HG03159 (cell line): ENCODE measurements around the gene USP11.

ENCODE experiments used
- ATAC-seq: cut with Tn5 transposase; IDR thresholded peaks from one replicate; pipeline ENCODE4 v1.9.1; 2021; ENCODE audit warnings: mild to moderate bottlenecking, moderate library complexity; ENCODE audit not compliant: unreplicated experiment

The USP11 gene

GRCh38 chrX:47202877-47203276 lies 29.9 kb upstream of the USP11 start:
- ATAC-seq = no peak

GRCh38 chrX:47204970-47205369 lies 27.8 kb upstream of the USP11 start:
- ATAC-seq = no peak

GRCh38 chrX:47206316-47206715 lies 26.5 kb upstream of the USP11 start:
- no peak for ATAC-seq

GRCh38 chrX:47208108-47208507 lies 24.7 kb upstream of the USP11 start:
- ATAC-seq = no peak

- no peak for ATAC-seq
Observed at GRCh38 chrX:47209508-47210238, 23.1 kb upstream of the USP11 start.

GRCh38 chrX:47210661-47211425 lies 22.0 kb upstream of the USP11 start:
- ATAC-seq = no peak

- no peak for ATAC-seq
Observed at GRCh38 chrX:47212381-47213293, 20.2 kb upstream of the USP11 start.

GRCh38 chrX:47214435-47215077 lies 18.3 kb upstream of the USP11 start:
- no peak for ATAC-seq

- ATAC-seq = no peak
Observed at GRCh38 chrX:47215291-47215900, 17.4 kb upstream of the USP11 start.

GRCh38 chrX:47216393-47216925 lies 16.4 kb upstream of the USP11 start:
- ATAC-seq = no peak

GRCh38 chrX:47217121-47217851 lies 15.5 kb upstream of the USP11 start:
- ATAC-seq = no peak

- peak; percentile 88 for ATAC-seq
Observed at GRCh38 chrX:47217852-47218279, 14.9 kb upstream of the USP11 start.

GRCh38 chrX:47218280-47218919 lies 14.4 kb upstream of the USP11 start, which contains the start of gene CDK16:
Gene CDK16, plus strand, starts transcription at chrX:47218681. Its CDS starts 4,877 bp downstream, at chrX:47223558.
- peak; percentile 45 for ATAC-seq

- peak; percentile 0 for ATAC-seq
Observed at GRCh38 chrX:47218920-47219815, 13.6 kb upstream of the USP11 start.

GRCh38 chrX:47221756-47222155 lies 11.1 kb upstream of the USP11 start:
- ATAC-seq = no peak

- no peak for ATAC-seq
Observed at GRCh38 chrX:47222751-47223350, 10.0 kb upstream of the USP11 start.

GRCh38 chrX:47223476-47224250 lies 9.1 kb upstream of the USP11 start:
- ATAC-seq = no peak
